ENCODE results near the gene LIG3.
"Not testable (repeated sequence)": the region's sequence is repeated elsewhere in the genome, so short reads cannot be mapped to it uniquely, and the experiment has no call there.

Gene LIG3

GRCh38 chr17:35000965-35001364, 20.7 kb downstream of the LIG3 start:
- not testable (repeated sequence) for DNase-seq

DNA sequence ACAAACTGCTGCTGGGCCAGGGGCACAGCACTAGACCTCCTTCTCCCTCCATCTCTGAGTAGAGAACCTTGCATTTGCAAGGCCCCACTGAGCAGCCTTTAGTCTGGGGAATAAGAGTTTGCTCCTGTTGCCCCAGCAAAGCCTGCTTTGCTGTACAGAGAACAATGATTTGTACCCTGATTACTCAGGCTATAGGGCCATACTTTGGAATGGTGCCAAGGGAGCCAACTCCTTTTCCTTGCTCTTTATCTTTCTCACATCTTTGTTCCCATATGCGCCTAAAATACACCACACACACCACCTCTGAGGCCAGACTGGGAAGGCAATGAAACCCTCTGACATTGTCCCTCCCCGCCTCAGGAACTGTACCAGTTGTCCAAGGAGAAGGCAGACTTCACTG, 21.2 kb downstream of the LIG3 start:
- DNase-seq, result no peak

DNA sequence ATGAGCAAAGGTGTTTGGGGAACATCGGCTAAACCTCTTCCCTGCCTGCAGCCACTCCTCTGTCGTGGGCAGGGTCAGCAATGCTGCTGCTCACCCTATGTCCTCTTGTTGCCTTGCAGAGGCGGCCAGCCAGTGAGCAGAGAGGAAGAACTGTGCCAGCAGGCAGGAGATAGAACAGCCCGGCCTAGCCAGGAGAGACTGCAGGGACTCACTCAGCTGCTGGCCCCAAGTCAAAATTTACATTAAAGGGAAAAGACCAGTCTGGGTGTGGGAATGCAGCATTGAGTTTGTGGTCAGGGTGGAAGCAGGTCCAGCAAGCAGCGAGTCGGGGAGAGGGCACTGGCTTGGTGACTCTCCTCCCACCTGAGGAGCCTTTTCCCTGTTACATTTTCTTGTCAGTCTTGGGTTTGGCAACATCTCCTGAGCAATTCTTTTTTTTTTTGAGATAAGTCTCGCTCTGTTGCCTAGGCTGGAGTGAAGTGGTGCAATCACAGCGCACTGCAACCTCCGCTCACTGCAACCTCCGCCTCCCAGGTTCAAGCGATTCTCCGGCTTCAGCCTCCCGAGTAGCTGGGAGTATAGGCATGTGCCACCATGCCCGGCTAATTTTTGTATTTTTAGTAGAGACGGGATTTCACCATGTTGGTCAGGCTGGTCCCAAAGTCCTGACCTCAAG, 22.7 kb downstream of the LIG3 start:
- DNase-seq, result no peak

- DNase-seq, result no peak
Observed at GRCh38 chr17:35003778-35004177, 23.5 kb downstream of the LIG3 start.

- no peak for DNase-seq
Observed at GRCh38 chr17:35006345-35006744, 26.0 kb downstream of the LIG3 start.

DNA sequence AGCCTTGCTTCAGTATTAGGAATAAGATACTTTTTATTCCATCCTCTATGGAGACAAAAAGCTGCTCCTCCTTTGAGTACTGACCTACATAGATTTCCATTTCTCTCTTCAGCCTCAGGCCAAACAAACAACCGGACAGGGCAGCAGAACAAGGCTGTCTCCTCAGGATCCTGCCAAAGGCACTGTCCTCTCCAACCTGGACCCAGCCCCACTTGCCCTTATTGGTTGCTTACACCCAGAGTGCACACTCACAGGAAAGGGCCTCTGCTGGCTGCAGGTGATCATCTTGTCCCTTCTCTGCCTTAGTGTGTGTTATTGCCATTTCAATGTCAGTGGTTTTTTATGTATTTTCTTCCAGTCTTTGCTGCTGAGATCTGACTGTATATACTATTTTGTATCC, 26.6 kb downstream of the LIG3 start:
- no peak for DNase-seq

DNA sequence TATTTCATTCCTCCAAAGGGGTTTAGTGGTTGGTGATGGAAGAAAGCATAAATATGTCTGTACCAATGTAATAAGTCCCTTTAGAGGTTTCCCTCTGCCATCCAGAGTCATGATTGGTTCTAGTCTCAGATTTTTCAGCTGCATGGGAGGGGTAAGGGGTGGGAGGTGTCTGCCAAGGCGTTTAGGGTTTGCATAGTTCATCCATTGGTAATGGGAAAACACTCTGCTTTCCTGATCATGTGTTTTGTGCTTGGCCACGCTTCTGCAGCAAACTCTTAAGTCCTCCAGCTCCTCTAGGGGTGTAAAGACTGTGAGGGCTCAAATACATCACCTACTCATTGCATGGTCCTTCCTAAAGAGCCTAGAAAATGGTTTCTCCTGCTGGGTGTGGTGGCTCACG, 29.8 kb downstream of the LIG3 start:
- no peak for DNase-seq

- no peak for DNase-seq
Observed at GRCh38 chr17:35011671-35012216, 31.4 kb downstream of the LIG3 start.

DNA sequence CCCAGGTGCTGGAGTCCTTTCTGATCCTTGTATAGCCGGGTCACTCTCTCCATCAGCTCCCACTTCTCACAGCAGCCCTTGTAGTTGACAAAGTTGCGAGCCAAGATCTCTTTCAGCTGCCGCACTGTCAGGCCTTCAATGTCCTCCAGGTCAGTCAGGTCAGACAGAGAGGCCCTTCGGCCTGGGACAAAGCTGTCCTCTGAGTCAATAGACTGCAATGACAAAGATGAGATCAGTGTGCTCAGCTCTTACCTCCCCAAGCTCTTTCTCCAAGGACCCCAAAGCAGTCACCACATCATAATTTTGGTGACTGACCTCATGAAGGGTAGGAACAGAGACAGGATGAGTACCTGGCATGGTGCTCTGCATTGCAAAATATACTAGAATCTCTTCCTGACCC, 36.1 kb downstream of the LIG3 start:
- no peak for DNase-seq

- no peak for DNase-seq
Observed at GRCh38 chr17:35017021-35017420, 36.7 kb downstream of the LIG3 start.

GRCh38 chr17:35018814-35019213, 38.5 kb downstream of the LIG3 start:
- DNase-seq, result no peak

DNA sequence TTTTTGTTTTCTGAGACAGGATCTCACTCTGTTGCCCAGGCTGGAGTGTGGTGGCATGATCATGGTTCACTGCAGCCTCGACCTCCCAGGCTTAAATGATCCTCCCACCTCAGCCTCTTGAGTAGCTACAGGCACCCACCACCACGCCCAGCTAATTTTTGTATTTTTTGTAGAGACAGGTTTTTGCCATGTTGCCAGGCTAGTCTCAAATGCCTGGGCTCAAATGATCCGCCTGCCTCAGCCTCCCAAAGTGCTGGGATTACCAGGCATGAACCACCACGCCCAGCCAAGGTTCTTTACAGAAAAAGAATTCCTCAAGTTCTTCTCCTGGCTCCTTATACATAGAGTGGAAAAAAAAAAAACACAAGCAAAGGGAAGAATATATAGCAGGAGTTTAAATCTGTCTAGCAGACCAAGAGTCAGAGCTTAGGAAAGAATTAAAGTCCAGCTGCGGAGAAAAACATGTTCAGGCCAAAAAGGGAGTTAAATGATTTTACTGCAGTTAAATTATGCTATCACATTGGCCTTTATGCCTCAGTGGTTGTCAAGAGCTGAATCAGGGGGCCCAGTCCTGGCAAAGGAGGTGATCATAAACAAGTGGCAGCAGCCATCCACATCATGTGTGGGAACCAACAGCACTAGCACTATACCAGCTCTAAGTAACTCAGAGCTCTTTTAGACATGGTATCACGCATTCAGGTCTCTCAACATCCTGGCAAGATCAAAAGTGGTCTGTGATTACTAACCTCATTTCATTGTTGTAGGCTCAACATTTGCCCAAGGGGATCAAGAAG, 39.3 kb downstream of the LIG3 start:
- DNase-seq, result no peak

GRCh38 chr17:35021520-35022380, 41.4 kb downstream of the LIG3 start:
- DNase-seq, result no peak

DNA sequence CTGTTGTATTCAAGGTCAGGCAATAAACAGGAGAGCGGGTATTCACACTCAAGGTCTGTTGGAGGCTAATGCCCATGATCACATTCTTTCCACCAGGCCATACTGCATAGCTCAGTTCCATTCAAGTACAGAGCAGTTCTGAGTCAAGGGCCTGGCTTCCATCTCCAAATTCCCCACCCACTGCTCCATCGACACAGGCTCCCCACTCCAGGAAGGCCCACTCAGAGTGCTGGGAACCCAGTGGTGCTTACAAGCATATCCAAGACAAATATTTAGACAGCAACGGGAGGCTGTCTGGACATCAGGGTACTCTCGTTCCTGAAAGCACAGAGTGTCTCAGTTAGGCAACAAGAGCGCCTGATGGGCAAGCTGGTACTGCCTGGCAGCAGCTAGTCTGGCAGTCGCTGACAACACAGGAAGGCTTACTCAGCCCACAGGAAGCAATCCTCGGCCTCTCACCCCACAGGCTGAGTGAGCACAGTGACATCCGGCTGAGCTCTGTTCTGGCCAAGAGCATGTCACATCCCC, 42.3 kb downstream of the LIG3 start:
- peak; percentile 57 for DNase-seq

DNA sequence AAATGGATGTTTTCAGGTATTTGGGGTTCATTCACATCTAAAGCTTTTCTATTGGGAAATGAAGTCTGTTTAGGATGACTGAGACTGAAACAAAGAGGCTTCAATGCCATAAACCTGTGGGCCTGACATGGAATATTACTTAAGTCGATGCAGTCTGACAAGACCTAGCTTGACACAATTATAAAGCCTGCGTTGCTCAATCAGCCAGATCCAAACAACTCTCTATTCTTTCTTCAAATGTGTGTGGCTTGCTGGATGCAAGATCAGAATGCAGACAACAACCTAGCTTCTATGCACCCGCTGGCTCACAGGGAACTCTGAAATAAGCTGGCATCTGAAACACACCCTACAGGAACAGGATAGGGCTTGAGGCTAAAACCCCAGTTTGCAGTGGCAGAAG, 43.2 kb downstream of the LIG3 start:
- DNase-seq, result no peak

DNA sequence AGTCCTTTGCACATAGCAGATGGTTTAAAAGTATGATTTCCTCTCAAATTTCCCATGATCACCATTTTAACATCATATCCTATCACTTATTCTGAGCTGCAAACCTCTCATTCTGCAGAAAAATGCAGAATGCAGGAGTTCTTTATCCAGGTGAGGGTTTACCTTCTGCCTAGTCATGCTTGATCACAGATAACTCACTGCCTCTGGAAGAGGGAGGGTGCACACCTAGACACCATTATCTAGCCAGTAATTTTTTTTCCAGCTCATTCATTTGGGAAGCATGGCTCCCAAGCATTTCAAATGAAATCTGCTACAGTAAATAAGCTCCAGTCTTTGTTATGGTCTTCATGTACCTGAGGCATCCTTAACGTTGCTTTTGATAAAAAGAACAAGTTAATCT, 45.2 kb downstream of the LIG3 start:
- no peak for DNase-seq

DNA sequence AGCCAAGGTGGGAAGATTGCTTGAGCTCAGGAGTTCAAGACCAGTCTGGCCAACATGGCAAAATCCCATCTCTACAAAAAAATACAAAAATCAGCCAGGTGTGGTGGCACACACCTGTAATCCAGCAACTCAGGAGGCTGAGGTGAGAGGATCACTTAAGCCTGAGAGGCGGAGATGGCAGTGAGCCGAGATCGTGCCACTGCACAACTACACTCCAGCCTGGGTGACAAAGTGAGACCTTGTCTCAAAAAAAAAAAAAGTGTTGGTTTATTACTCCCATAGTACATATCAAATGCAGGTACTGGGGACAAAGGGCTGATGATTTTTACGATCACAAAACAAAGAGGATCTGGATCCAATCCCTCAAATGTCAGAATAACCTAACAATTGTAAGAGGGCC, 47.8 kb downstream of the LIG3 start:
- not testable (repeated sequence) for DNase-seq

- DNase-seq, result no peak
Observed at GRCh38 chr17:35028531-35029262, 48.4 kb downstream of the LIG3 start.

- DNase-seq, result no peak
Observed at GRCh38 chr17:35030780-35031179, 50.5 kb downstream of the LIG3 start.

GRCh38 chr17:35038453-35038852, 58.1 kb downstream of the LIG3 start:
- no peak for DNase-seq

DNA sequence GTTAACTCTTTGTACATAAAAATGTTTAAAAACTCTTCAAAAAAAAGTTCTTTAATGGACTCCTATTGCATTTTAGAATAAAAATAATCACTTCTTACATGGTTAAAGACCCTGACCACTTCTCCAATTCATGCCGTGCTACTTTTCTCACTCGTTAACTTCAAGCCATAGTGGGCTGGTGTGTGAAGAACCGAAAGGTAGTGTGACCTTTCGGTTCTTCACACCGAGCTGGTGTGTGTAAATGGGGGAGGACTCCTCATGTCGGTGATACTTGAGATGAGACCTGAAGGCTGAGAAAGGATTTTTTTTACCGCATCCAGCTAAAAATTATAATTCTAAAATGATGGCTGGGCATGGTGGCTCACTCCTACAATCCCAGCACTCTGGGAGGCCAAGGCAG, 61.1 kb downstream of the LIG3 start:
- DNase-seq, result no peak

GRCh38 chr17:35044181-35044580, 63.9 kb downstream of the LIG3 start:
- DNase-seq, result no peak

All from 8988T (cell line).